Islet of Langerhans (tissue), 1 donor: ENCODE measurements around the gene MSANTD1.

ENCODE experiments used
- FAIRE-seq: peaks from one replicate; lab custom pipeline; 2011; peaks lifted over from hg19 to GRCh38; lab: Jason Lieb, UNC

MSANTD1 gene

GRCh38 chr4:3263876-3264193, 14.9 kb downstream of the MSANTD1 start:
- no peak for FAIRE-seq

- FAIRE-seq = no peak
Measured at GRCh38 chr4:3266076-3266475, 17.1 kb downstream of the MSANTD1 start.

DNA sequence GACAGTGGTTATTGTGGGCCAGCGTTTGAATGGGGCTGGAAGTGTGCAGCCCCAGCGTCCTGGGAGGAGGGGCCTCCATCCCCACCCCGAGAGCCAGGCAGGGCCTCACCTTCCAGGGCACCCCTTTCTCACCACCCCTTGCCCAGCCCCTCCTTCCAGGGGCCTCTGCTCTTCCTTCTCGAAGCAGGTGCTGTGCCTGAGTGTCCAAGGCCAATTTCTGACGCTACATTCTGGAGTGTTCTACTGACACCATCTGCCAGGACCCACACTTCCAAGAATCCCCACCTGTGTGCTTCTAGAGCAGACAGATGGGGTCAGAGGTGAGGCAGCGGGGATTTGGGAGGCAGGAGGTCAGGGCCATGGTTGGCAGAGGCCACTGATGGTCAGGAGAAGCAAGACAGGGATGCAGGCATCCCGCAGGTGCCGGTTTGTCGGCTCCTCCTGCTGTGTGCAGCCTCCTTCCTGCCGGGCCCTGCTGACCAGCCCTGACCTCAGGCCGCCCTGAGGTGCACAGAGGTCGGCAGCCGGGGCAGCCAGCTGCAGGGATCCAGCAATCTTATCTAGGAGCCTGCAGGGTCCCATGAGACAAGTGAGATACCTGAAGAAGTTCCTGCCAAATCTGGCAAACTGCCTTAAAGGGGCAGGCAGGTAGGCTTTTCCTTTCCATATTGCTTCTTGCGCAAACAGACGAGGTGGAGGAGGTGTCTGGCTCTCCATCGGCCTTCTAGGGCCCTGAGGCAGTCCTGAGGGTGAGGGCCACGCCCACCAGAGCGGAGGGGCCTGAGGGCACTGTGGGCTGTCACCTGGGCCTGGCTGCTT, 18.8 kb downstream of the MSANTD1 start:
- FAIRE-seq = no peak

- FAIRE-seq = no peak
Measured at GRCh38 chr4:3268395-3269104, 19.6 kb downstream of the MSANTD1 start.

DNA sequence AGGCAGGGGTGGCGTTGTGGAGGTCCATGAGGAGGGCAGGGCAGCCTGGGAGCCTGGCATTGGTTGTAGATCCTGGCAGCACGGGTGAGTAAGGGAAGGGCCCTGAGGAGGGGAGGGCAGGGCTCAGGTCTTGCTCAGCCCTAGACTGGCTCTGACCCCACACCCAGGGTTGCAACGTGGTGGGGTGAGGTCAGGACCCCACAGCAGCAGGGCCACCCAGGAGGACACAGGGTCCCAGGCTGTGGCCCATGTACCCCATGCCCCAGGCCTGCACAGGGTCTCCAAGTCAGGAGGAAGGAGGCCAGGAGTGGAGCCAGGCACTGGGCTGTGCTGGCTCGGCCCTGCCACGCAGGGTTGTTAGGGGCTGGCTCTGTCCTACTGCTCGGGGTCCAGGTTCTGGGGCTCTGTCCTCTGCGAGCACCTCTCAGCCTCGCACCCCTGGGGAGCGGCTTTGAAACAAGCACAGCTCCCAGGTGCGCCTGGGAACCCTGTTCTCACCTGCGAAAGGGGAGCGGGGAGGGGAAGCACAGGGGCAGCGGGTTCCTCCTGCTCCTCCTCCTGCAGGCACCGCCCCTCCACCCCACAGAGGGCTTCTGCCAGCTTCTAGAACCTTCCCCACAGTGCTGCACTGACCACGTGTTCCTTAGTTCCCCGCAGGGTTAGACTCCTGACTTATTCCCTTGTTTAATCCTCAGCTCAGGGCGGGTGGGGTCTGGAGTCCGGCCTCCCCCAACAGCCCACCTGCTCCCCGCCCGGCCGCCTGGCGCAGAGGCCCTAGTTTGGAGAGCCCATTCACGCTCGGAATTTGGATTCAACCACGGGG, 20.4 kb downstream of the MSANTD1 start:
- no peak for FAIRE-seq

DNA sequence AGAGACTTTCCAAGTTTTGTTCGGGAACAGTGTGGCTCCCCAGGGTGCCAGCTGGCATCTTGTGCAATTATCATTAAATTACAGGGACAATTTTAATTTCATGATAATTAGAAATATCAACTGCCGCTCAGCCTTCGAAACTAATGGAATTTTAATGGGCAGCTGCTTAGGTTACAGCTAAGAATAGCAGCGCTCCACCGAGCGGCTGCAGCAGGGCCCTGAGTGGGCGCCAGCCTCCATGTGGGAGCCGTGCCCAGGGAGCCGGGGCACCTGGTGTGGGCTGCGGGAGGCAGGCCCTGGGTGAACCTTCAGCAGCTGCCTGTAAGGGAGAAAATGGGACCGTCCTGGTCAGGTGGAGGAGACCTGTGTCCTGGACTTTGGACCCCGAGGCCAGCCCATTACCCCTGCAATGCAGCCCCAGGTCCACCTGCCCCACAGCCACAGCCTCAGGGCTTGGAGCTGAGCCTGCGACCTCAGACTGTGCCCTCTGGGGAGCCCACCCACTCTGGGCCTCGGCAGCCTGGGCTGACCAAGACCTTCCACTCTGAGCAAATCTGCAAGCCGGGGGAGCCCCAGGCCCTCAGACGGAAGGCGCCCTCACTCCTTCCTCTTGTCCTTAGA, 21.1 kb downstream of the MSANTD1 start:
- FAIRE-seq = no peak

DNA sequence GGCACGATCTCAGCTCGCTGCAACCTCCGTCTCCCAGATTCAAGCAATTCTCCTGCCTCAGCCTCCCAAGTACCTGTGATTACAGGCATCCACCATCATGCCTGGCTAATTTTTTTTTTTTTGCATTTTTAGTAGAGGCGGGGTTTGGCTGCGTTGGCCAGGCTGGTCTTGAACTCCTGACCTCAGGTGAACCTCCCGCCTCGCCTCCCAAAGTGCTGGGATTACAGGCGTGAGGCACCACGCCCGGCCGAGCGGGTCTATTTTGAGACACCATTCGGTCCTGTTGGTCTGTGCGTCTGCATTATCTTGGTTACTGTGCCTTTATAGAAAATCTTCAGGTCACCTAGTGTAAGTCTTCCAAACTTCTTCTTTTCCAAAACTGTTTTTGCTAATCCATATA, 22.2 kb downstream of the MSANTD1 start:
- FAIRE-seq = no peak

GRCh38 chr4:3276986-3277385, 28.0 kb downstream of the MSANTD1 start:
- FAIRE-seq = no peak

- FAIRE-seq = no peak
Measured at GRCh38 chr4:3280466-3280865, 31.5 kb downstream of the MSANTD1 start.

DNA sequence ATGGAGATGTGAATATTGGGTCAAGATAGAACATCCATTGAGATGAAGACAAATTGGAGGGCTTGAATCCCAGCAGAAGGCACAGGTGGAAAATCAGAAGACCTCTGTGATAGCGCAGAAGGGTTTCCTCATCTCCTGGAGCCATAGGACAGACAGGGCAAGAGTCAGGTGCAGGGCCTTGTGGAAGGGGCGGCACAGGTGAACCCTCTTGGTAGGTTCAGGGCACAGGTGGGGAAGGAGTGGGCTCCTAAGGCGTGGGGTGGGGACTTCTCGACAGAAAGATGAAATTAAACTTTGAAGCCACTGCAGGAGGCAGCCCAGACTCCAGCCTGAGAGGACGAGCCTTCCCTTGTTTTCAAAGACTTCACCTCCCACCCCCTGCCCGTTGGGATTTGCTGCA, 34.5 kb downstream of the MSANTD1 start:
- no peak for FAIRE-seq

GRCh38 chr4:3283916-3284315, 35.0 kb downstream of the MSANTD1 start:
- no peak for FAIRE-seq

DNA sequence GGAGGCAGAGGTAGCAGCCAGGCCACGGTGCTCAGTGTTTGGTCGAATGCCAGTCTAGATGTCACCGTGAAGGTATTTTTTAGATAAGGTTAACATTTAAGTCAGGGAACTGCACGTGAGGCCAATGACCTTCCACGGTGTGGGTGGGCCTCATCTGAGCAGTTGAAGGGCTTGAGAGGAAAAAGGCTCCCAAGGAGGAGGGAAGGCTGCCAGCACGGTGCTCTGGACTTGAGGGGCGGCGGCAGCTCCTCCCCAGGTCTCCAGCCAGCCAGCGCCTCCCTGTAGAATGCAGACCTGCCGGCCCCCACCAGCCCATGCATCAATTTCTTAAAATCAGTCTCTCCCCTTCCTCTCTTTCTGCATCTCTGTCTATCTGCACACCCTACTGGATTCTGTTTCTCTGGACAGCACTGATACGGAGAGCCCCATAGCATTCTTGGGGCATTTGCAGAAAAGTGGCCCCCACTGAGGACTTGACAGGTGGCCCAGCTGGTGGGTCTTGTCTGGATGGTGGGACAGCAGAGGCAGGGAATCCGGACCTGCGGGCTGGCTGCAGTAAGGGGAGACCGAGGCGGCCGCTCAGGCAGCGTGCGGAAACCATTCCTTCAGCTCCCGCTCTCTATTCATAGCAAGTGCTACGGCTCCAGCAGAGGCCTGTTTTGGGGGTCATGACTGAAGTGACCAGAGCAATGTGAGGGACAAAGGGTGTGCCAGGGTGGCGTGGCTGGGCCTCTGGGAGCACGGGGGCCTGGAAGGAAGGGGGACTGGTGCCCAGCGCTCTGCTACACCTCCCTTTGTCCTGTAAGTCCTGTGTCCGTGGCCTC, 36.0 kb downstream of the MSANTD1 start:
- no peak for FAIRE-seq

- no peak for FAIRE-seq
Measured at GRCh38 chr4:3285558-3286334, 36.8 kb downstream of the MSANTD1 start.

GRCh38 chr4:3286335-3287175, 37.6 kb downstream of the MSANTD1 start:
- no peak for FAIRE-seq

GRCh38 chr4:3287271-3287971, 38.5 kb downstream of the MSANTD1 start:
- no peak for FAIRE-seq

GRCh38 chr4:3287972-3288570, 39.1 kb downstream of the MSANTD1 start:
- no peak for FAIRE-seq

DNA sequence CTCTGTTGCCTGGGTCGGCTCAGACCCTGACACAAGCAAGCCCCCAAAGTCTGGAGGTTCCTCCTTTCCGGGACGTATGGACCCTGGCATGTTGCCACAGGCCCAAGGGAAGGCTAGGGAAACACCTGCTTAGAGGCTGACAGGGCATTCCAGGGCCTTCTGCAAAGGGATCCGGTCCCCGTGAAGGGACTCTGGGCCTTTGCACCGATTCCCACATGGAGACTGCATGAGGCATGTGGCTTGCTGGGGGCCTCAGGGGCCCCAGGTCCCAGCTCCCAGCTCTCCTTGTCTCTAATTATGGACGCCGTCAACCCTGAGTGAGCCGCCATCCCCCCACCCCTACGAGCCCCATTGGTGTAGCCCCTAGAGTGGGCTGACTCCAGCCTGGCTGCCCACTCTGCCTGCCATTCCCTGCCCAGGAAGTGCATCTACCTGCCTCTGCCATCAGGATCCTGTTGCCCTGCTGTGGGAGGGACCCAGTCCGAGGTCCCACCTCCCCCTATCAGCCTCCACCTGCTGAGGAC, 39.7 kb downstream of the MSANTD1 start:
- no peak for FAIRE-seq

DNA sequence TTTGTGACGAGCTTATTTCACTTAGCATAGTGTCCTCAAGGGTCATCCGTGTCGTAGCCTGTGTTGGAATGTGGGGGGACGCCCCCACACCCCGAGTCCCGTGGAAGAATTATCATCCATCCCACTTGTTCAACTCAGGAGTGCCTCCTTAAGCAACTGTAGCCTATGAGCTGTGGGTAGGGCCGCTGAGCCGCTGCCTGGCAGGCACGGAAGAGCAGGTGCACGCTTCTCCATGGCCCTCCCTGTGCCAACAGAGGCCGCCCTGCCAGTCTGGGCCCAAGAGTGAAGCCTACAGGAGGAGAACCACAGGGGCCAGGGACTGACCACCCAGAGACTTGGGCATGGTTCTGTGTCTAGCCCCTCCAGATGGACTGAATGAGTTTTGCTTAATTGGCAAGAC, 41.5 kb downstream of the MSANTD1 start:
- no peak for FAIRE-seq

GRCh38 chr4:3290889-3291321, 41.9 kb downstream of the MSANTD1 start:
- no peak for FAIRE-seq
